Upper lobe of left lung (tissue), 6 donors: ENCODE measurements around the gene AP3D1. TPM values are rescaled to one million over a fixed set of nuclear protein-coding genes. Genes with fewer than 3 reads are reported as not detected.
A peak's percentile ranks its signal among the peaks of the same experiment; 100 is the strongest.

Experiments used
- ATAC-seq, 2 donors: fragments of 200-7000 bp; cut with Tn5 transposase; one replicate each; pipeline ENCODE4 v1.9.1; 2022; ENCODE audit warnings: mild to moderate bottlenecking in 2 of 2, moderate library complexity in 2 of 2; ENCODE audit not compliant: low FRiP score in 2 of 2
- DNase-seq, 2 donors: peaks; one replicate each; pipeline ENCODE4 v3.0.0-alpha.2; 2019 to 2020
- H3K27ac ChIP-seq, 4 donors: fragments of 200-600 bp; sonication (generic); one replicate each; pipeline ENCODE4 v1.5.1; 2016 to 2019
- H3K27me3 ChIP-seq, 4 donors: fragments of 200-600 bp; sonication (generic); one replicate each; pipeline ENCODE4 v1.5.1; 2017 to 2019
- H3K36me3 ChIP-seq, 4 donors: fragments of 200-600 bp; sonication (generic); one replicate each; pipeline ENCODE4 v1.5.1; 2016 to 2019
- H3K4me1 ChIP-seq, 4 donors: fragments of 200-600 bp; sonication (generic); one replicate each; pipeline ENCODE4 v1.5.1; 2018 to 2019
- H3K4me3 ChIP-seq, 4 donors: fragments of 200-600 bp; sonication (generic); one replicate each; pipeline ENCODE4 v1.5.1; 2017 to 2019; ENCODE audit warnings: mild to moderate bottlenecking in 2 of 4, moderate library complexity in 1 of 4
- H3K9me3 ChIP-seq, 4 donors: fragments of 200-600 bp; sonication (generic); one replicate each; pipeline ENCODE4 v1.5.1; 2018 to 2019
- CTCF ChIP-seq, 6 experiments: fragments of 450-650 bp in 4 of 6; fragments of 200-600 bp in 2 of 6; sonication (generic) in 2 of 6; IDR thresholded peaks; one replicate each; pipeline ENCODE4 v1.5.1; 2016 to 2019; ENCODE audit warnings: antibody characterized with exemption in 6 of 6
- EP300 ChIP-seq, 4 donors: sonication (generic); formaldehyde crosslinking; IDR thresholded peaks; one replicate each; pipeline ENCODE4 v1.5.1; 2017; ENCODE audit warnings: antibody characterized with exemption in 4 of 4, control low read depth in 2 of 4
- POLR2A ChIP-seq, 4 donors: fragments of 450-650 bp; IDR thresholded peaks; one replicate each; pipeline ENCODE4 v1.5.1; 2016 to 2017; ENCODE audit warnings: antibody characterized with exemption in 4 of 4, mild to moderate bottlenecking in 2 of 4
- POLR2AphosphoS5 ChIP-seq, 2 donors: sonication (generic); formaldehyde crosslinking; IDR thresholded peaks; one replicate each; pipeline ENCODE4 v1.5.1; 2017; ENCODE audit warnings: antibody characterized with exemption in 2 of 2
- WGBS, 2 donors: methylation state at CpG; one replicate each; pipeline ENCODE4 v1.1.5; 2017 to 2018; 5-methylcytosine and 5-hydroxymethylcytosine counted together
- total RNA-seq, 6 donors: library from RNA; depleted of rRNA in 4 of 6; stranded (reverse); fragments of >200 nt in 4 of 6; gene quantifications; one replicate each; pipeline versions ENCODE4 v1.1.0 to v1.2.1, GENCODE V29; 2016 to 2021
- donor health status: DM: no; HTN: no; CAD: no; lungs with moderate emphysema.
- donor health status: DM: no; HTN: yes; CAD: no; lungs with severe emphysema.

Gene AP3D1
- total RNA-seq, 6 donors from 2014 or later, result 73.5 to 180 (median 115) TPM

- H3K27ac ChIP-seq, result no peak overlapping the region
- no peak overlapping the region for H3K4me3 ChIP-seq
- no peaks in the 10 kb centered on the region for H3K4me1 ChIP-seq
- no peaks in the 10 kb centered on the region for H3K9me3 ChIP-seq
- DNase-seq (peak in 1 of 2 donors; percentile 73), ATAC-seq (no peak)
- 91 to 100% methylated on average over 3 to 13 of the region's 13 CpGs for WGBS, 2 donors
- no peak for TF ChIP-seq EP300 (IDR thresholded peaks at IDR 0.05)
- no peak for TF ChIP-seq CTCF (IDR thresholded peaks at IDR 0.05)
- no peak for TF ChIP-seq POLR2A (IDR thresholded peaks at IDR 0.05)
- TF ChIP-seq POLR2AphosphoS5 (IDR thresholded peaks at IDR 0.05), result no peak
- peaks cover 76 to 100% (median 90%) of the 10 kb centered on the region in 4 donors for H3K36me3 ChIP-seq
- H3K27me3 ChIP-seq, result no peaks in the 10 kb centered on the region
Observed at GRCh38 chr19:2110822-2111221, 40.5 kb downstream of the AP3D1 start.

- no peak for TF ChIP-seq CTCF (IDR thresholded peaks at IDR 0.05)
- no peak for TF ChIP-seq POLR2AphosphoS5 (IDR thresholded peaks at IDR 0.05)
- ATAC-seq (no peak), DNase-seq (peak in 1 of 2 donors; percentile 61)
- H3K27me3 ChIP-seq, result no peaks in the 10 kb centered on the region
- H3K27ac ChIP-seq, result no peak overlapping the region
- 91 to 94% methylated on average over 26 to 31 of the region's 31 CpGs for WGBS, 2 donors
- no peaks in the 10 kb centered on the region for H3K4me1 ChIP-seq
- H3K36me3 ChIP-seq, result peaks cover 66 to 96% (median 85%) of the 10 kb centered on the region in 4 donors
- no peak overlapping the region for H3K4me3 ChIP-seq
- no peaks in the 10 kb centered on the region for H3K9me3 ChIP-seq
Observed at GRCh38 chr19:2109046-2109864, 42.1 kb downstream of the AP3D1 start.

GRCh38 chr19:2108251-2109016, 42.9 kb downstream of the AP3D1 start:
- peak in 1 of 2 donors; percentile 31 for ATAC-seq
- Histone ChIP-seq H3K4me3 (no peak overlapping the region), H3K27me3 (no peaks in the 10 kb centered on the region), H3K27ac (no peak overlapping the region), H3K36me3 (peaks cover 57 to 93% (median 79%) of the 10 kb centered on the region in 4 donors), H3K4me1 (no peaks in the 10 kb centered on the region), H3K9me3 (no peaks in the 10 kb centered on the region)
- peak in 1 of 2 donors; percentile 61 for DNase-seq
- no peak for TF ChIP-seq POLR2AphosphoS5 (IDR thresholded peaks at IDR 0.05)
- TF ChIP-seq POLR2A (IDR thresholded peaks at IDR 0.05), result no peak
- no peak for TF ChIP-seq EP300 (IDR thresholded peaks at IDR 0.05)
- TF ChIP-seq CTCF (IDR thresholded peaks at IDR 0.05), result no peak
- 95 to 96% methylated on average over 14 to 20 of the region's 23 CpGs for WGBS, 2 donors

GRCh38 chr19:2103045-2103707, 48.2 kb downstream of the AP3D1 start:
- Histone ChIP-seq H3K27ac (no peak overlapping the region), H3K27me3 (no peaks in the 10 kb centered on the region), H3K4me1 (peaks cover 0 to 1% (median 0%) of the 10 kb centered on the region in 4 donors), H3K9me3 (no peaks in the 10 kb centered on the region), H3K4me3 (no peak overlapping the region), H3K36me3 (peaks cover 35 to 82% (median 63%) of the 10 kb centered on the region in 4 donors)
- DNase-seq, result no peak
- ATAC-seq, result no peak
- 91 to 94% methylated on average over 10 to 20 of the region's 20 CpGs for WGBS, 2 donors
- no peak for TF ChIP-seq EP300 (IDR thresholded peaks at IDR 0.05)
- no peak for TF ChIP-seq CTCF (IDR thresholded peaks at IDR 0.05)
